K562 (cell line): ENCODE results near the gene CADPS2. TPM values are rescaled to one million over a fixed set of nuclear protein-coding genes. Genes with fewer than 3 reads are reported as not detected.

ENCODE experiments used
- ATAC-seq: fragments of 200-7000 bp; cut with Tn5 transposase; 3 replicates; pipeline ENCODE4 v1.9.1; 2020; ENCODE audit warnings: moderate library complexity
- BruUV-seq: library from RNA; stranded (reverse); fragments of 400-500 nt; replicated peaks from 2 replicates; lab custom pipeline; 2021; lab: Mats Ljungman, UMichigan
- CTCF ChIA-PET: fragments of 300-600 bp; formaldehyde crosslinking; extraction: SDS; loops from one replicate; lab custom pipeline; 2021; ENCODE audit warnings: low intra/inter-chr PET ratio; lab: Yijun Ruan, JAX
- POLR2A ChIA-PET: fragments of 300-600, 350-650 bp; sonication (Branson Sonifier 250); formaldehyde crosslinking; extraction: SDS; loops from one replicate; lab custom pipeline; 2021; ENCODE audit warnings: antibody characterized with exemption, inconsistent platforms; lab: Yijun Ruan, JAX
- DNase-seq, 4 experiments: peaks; one replicate each; pipeline versions ENCODE4 v3.0.0 to v3.0.0-alpha.2; 2011 to 2018; ENCODE audit warnings: low spot score in 3 of 4, mixed read lengths in 3 of 4; ENCODE audit errors: extremely low read depth in 1 of 4
- FAIRE-seq: peaks from 2 replicates; lab custom pipeline; 2011; peaks lifted over from hg19 to GRCh38; lab: Jason Lieb, UNC
- H2AFZ ChIP-seq: 2 replicates; pipeline ENCODE4 v1.6.0; 2011; ENCODE audit warnings: low read depth, low read length, control low read depth, inconsistent platforms
- H3K27ac ChIP-seq: fragments of 200-600 bp; 3 replicates; pipeline ENCODE4 v1.8.0; 2011; ENCODE audit warnings: low read depth, mild to moderate bottlenecking, control low read depth, inconsistent platforms, low read length, moderate library complexity, mixed read lengths; ENCODE audit errors: extremely low read depth
- H3K27me3 ChIP-seq, 2 experiments: fragments of 300-600 bp in 1 of 2; 2 replicates in 1 of 2; 3 replicates in 1 of 2; pipeline versions ENCODE4 v1.6.0 to v1.8.0; 2011; ENCODE audit warnings: inconsistent platforms in 2 of 2, low read length in 2 of 2, mild to moderate bottlenecking in 1 of 2, mixed read lengths in 1 of 2, moderate library complexity in 1 of 2; ENCODE audit not compliant: control insufficient read depth in 2 of 2, insufficient read depth in 2 of 2
- H3K36me3 ChIP-seq: fragments of 300-600 bp; 3 replicates; pipeline ENCODE4 v1.8.0; 2011; ENCODE audit warnings: mild to moderate bottlenecking, low read length, inconsistent platforms; ENCODE audit not compliant: control insufficient read depth, insufficient read depth
- H3K4me1 ChIP-seq, 2 experiments: fragments of 200-600 bp in 1 of 2; replicated peaks in 1 of 2; 2 replicates in 1 of 2; 3 replicates in 1 of 2; pipeline versions ENCODE4 v1.5.1 to v1.8.0; 2011; ENCODE audit warnings: inconsistent platforms in 2 of 2, low read length in 2 of 2, mild to moderate bottlenecking in 1 of 2, mixed read lengths in 1 of 2, moderate library complexity in 1 of 2; ENCODE audit not compliant: control insufficient read depth in 2 of 2, insufficient read depth in 2 of 2
- H3K4me2 ChIP-seq: 2 replicates; pipeline ENCODE4 v1.6.1; 2011; ENCODE audit warnings: low read length, control low read depth, inconsistent platforms, mixed read lengths; ENCODE audit not compliant: insufficient read depth
- H3K4me3 ChIP-seq: fragments of 200-600 bp; sonication (generic), shearing (Covaris generic); 2 replicates; pipeline ENCODE4 v1.5.1; 2016; ENCODE audit warnings: control low read depth, inconsistent platforms
- H3K79me2 ChIP-seq: fragments of 200-600 bp; 3 replicates; pipeline ENCODE4 v1.8.0; 2011; ENCODE audit warnings: low read length, inconsistent platforms; ENCODE audit not compliant: control insufficient read depth, insufficient read depth
- H3K9ac ChIP-seq, 2 experiments: 2 replicates each; pipeline versions ENCODE4 v1.6.0 to v1.6.1; 2011; ENCODE audit warnings: low read depth in 2 of 2, low read length in 2 of 2, control low read depth in 1 of 2, inconsistent platforms in 1 of 2, mild to moderate bottlenecking in 1 of 2, mixed read lengths in 1 of 2; ENCODE audit not compliant: insufficient read depth in 1 of 2
- H3K9me1 ChIP-seq: one replicate; pipeline ENCODE4 v1.6.0; 2011; ENCODE audit warnings: inconsistent platforms, mild to moderate bottlenecking, low read length, moderate library complexity; ENCODE audit not compliant: control insufficient read depth, insufficient read depth
- H3K9me3 ChIP-seq: replicated peaks from 2 replicates; pipeline ENCODE4 v1.5.1; 2011; ENCODE audit warnings: low read depth, low read length, inconsistent platforms; ENCODE audit not compliant: control insufficient read depth, insufficient read depth
- H4K20me1 ChIP-seq: replicated peaks from 2 replicates; pipeline ENCODE4 v1.6.1; 2011; ENCODE audit warnings: low read length, inconsistent platforms, mixed read lengths; ENCODE audit not compliant: control insufficient read depth, insufficient read depth
- ARID4B ChIP-seq: sonication (generic); formaldehyde crosslinking; IDR thresholded peaks from 2 replicates; pipeline ENCODE4 v1.8.0; 2022; ENCODE audit warnings: mild to moderate bottlenecking, missing genetic modification reagents
- ASH1L ChIP-seq: fragments of 450-650 bp; IDR thresholded peaks from 2 replicates; pipeline ENCODE4 v1.6.1; 2018; ENCODE audit warnings: borderline replicate concordance, mild to moderate bottlenecking, low read depth; ENCODE audit not compliant: partially characterized antibody
- CREB5 ChIP-seq: fragments of 250-450 bp; sonication (Bioruptor Pico); IDR thresholded peaks from 2 replicates; pipeline ENCODE4 v1.5.0; 2020; ENCODE audit warnings: mild to moderate bottlenecking
- CREM ChIP-seq: IDR thresholded peaks from 2 replicates; pipeline ENCODE4 v1.6.1; 2014; ENCODE audit warnings: antibody characterized with exemption, low read depth
- HNRNPL ChIP-seq: fragments of 200-400 bp; formaldehyde crosslinking; IDR thresholded peaks from 2 replicates; pipeline ENCODE4 v1.6.1; 2017; ENCODE audit warnings: low read depth, mild to moderate bottlenecking, low read length
- PKNOX1 ChIP-seq: fragments of 450-650 bp; IDR thresholded peaks from 2 replicates; pipeline ENCODE4 v1.6.1; 2016
- PTRF ChIP-seq: fragments of 450-650 bp; IDR thresholded peaks from 2 replicates; pipeline ENCODE4 v1.6.1; 2016; ENCODE audit warnings: mild to moderate bottlenecking, missing genetic modification characterization, missing compliant biosample characterization
- RBBP5 ChIP-seq: fragments of 200-600 bp; sonication (generic); IDR thresholded peaks from 2 replicates; pipeline ENCODE4 v1.6.1; 2012; ENCODE audit warnings: borderline replicate concordance, mild to moderate bottlenecking, low read length, control low read depth, inconsistent platforms; ENCODE audit not compliant: insufficient read depth, poor library complexity, severe bottlenecking
- SIN3A ChIP-seq, 2 experiments: fragments of 150-350 bp in 1 of 2; IDR thresholded peaks; 2 replicates each; pipeline ENCODE4 v1.6.1; 2011 to 2016; ENCODE audit warnings: borderline replicate concordance in 2 of 2, low read depth in 2 of 2, low read length in 2 of 2, mild to moderate bottlenecking in 2 of 2, moderate library complexity in 2 of 2; ENCODE audit not compliant: control insufficient read depth in 1 of 2
- SMARCA4 ChIP-seq: fragments of 450-650 bp; IDR thresholded peaks from 2 replicates; pipeline ENCODE4 v1.6.1; 2016
- SMARCB1 ChIP-seq: IDR thresholded peaks from 2 replicates; pipeline ENCODE4 v1.6.1; 2011; ENCODE audit warnings: improper control_type of control experiment, low read depth; ENCODE audit not compliant: insufficient read length
- SNRNP70 ChIP-seq: fragments of 200-400 bp; formaldehyde crosslinking; optimal IDR thresholded peaks from 2 replicates; pipeline ENCODE3; 2017; ENCODE audit warnings: low read depth, low read length
- SRSF9 ChIP-seq: fragments of 200-400 bp; formaldehyde crosslinking; IDR thresholded peaks from 2 replicates; pipeline ENCODE4 v1.6.1; 2017; ENCODE audit warnings: low read depth, low read length, borderline replicate concordance
- ZNF253 ChIP-seq: fragments of 250-450 bp; sonication (Bioruptor Pico); conservative IDR thresholded peaks from 2 replicates; pipeline ENCODE4 v1.6.1; 2021; ENCODE audit warnings: mild to moderate bottlenecking
- ZNF395 ChIP-seq: fragments of 200-800 bp; sonication (Bioruptor generic); IDR thresholded peaks from 2 replicates; pipeline ENCODE4 v1.6.1; 2017; ENCODE audit warnings: missing genetic modification characterization, missing compliant biosample characterization
- in situ Hi-C: fragments of 300-500 bp; cut with MboI; formaldehyde crosslinking; loops from 4 replicates; pipeline ENCODE4 v1.15.0; 2018; ENCODE audit warnings: inconsistent platforms, mixed read lengths
- intact Hi-C: fragments of 100-400 bp; cut with micrococcal nuclease; formaldehyde crosslinking; loops from 2 replicates; pipeline ENCODE4 v1.14.2; 2022
- polyA plus RNA-seq, 8 experiments: library from polyadenylated mRNA; depleted of rRNA in 4 of 8; stranded (reverse) in 5 of 8; unstranded in 3 of 8; fragments of >200 nt; fragmentation: Nextera tagmentation in 2 of 8; fragmentation: Illumina TruSeq in 1 of 8; extraction: Ambion mirVana in 2 of 8; extraction: Trizol in 1 of 8; gene quantifications; 2 replicates each; pipeline versions ENCODE4 v1.2.1 to v1.2.3, GENCODE V29; 2011 to 2014; ENCODE audit warnings: inconsistent platforms in 1 of 8, missing spikeins in 1 of 8
- total RNA-seq, 7 experiments: library from RNA; depleted of rRNA in 6 of 7; stranded (reverse); fragments of >200 nt in 6 of 7; fragmentation: Illumina TruSeq in 2 of 7; extraction: Trizol in 2 of 7; gene quantifications; 2 replicates each; pipeline versions ENCODE4 v1.2.1 to v1.2.3, GENCODE V29; 2011 to 2021; ENCODE audit warnings: low replicate concordance in 1 of 7

CADPS2 gene
- total and polyA plus RNA-seq, 9 of the 15 experiments (the other 6 are each of a cell fraction or from before 2014, with no cell fraction given) = 0.03 to 0.14 (median 0.04) TPM; not detected in 1

GRCh38 chr7:122543166-122543565, 343.1 kb downstream of the CADPS2 start:
- H3K9me1 ChIP-seq = no peaks in the 10 kb centered on the region
- no peak overlapping the region for H3K4me2 ChIP-seq
- H3K4me3 ChIP-seq = no peak overlapping the region
- no peaks in the 10 kb centered on the region for H3K79me2 ChIP-seq
- H3K36me3 ChIP-seq = no peaks in the 10 kb centered on the region
- in situ Hi-C loops = no loop called here
- FAIRE-seq (no peak), DNase-seq (no peak), ATAC-seq (no peak)
- H3K4me1 ChIP-seq = no peaks in the 10 kb centered on the region
- BruUV-seq = no TSS peak
- no peak overlapping the region for H3K9ac ChIP-seq
- TF ChIP-seq CREB5 (CRISPR knock-in tag) = no peak
- no peak for TF ChIP-seq HNRNPL
- no peak for TF ChIP-seq SNRNP70
- TF ChIP-seq SMARCB1 = no peak
- no peak for TF ChIP-seq ASH1L
- TF ChIP-seq PTRF (tag) = no peak
- no peak for TF ChIP-seq SRSF9
- TF ChIP-seq CREM = no peak
- TF ChIP-seq SMARCA4 = no peak
- no peak for TF ChIP-seq RBBP5
- no peak for TF ChIP-seq ZNF395 (CRISPR knock-in tag)
- TF ChIP-seq ARID4B (CRISPR knock-in tag) = no peak
- TF ChIP-seq ZNF253 = no peak
- TF ChIP-seq SIN3A (IDR thresholded peaks at IDR 0.05; ENCODE audit: borderline replicate concordance in 2 of 2, control insufficient read depth in 1 of 2, low read depth in 2 of 2, low read length in 2 of 2) = no peak
- TF ChIP-seq PKNOX1 = no peak
- intact Hi-C loops = no loop called here
- no peaks in the 10 kb centered on the region for H3K27me3 ChIP-seq
- ChIA-PET POLR2A (no interaction called here), CTCF (no interaction called here)
- H3K27ac ChIP-seq = no peak overlapping the region
- no peaks in the 10 kb centered on the region for H4K20me1 ChIP-seq
- no peaks in the 10 kb centered on the region for H3K9me3 ChIP-seq
- no peak overlapping the region for H2AFZ ChIP-seq
